NAMALWA (cell line): ENCODE results near the gene PLEKHA5.
A peak's percentile ranks its signal among the peaks of the same experiment; 100 is the strongest.
"Not testable (repeated sequence)": the region's sequence is repeated elsewhere in the genome, so short reads cannot be mapped to it uniquely, and the experiment has no call there.

Experiments
- DNase-seq: peaks from one replicate; pipeline ENCODE4 v3.0.0-alpha.2; 2015; ENCODE audit warnings: low spot score

PLEKHA5 gene

GRCh38 chr12:19203539-19204506 lies 74.3 kb downstream of the PLEKHA5 start:
- no peak for DNase-seq

GRCh38 chr12:19205120-19205519 lies 75.6 kb downstream of the PLEKHA5 start:
- DNase-seq = no peak

- no peak for DNase-seq
Observed at GRCh38 chr12:19206493-19207077, 77.1 kb downstream of the PLEKHA5 start.

- no peak for DNase-seq
Observed at GRCh38 chr12:19208456-19208855, 78.9 kb downstream of the PLEKHA5 start.

- no peak for DNase-seq
Observed at GRCh38 chr12:19209661-19210060, 80.1 kb downstream of the PLEKHA5 start.

- no peak for DNase-seq
Observed at GRCh38 chr12:19211802-19212201, 82.3 kb downstream of the PLEKHA5 start.

GRCh38 chr12:19212245-19212644 lies 82.7 kb downstream of the PLEKHA5 start:
- no peak for DNase-seq

- DNase-seq = no peak
Observed at GRCh38 chr12:19214020-19214419, 84.5 kb downstream of the PLEKHA5 start.

- DNase-seq = no peak
Observed at GRCh38 chr12:19215115-19215514, 85.6 kb downstream of the PLEKHA5 start.

GRCh38 chr12:19217446-19217845 lies 87.9 kb downstream of the PLEKHA5 start:
- no peak for DNase-seq

- no peak for DNase-seq
Observed at GRCh38 chr12:19220205-19220604, 90.7 kb downstream of the PLEKHA5 start.

GRCh38 chr12:19220852-19221466 lies 91.4 kb downstream of the PLEKHA5 start:
- DNase-seq = no peak

- no peak for DNase-seq
Observed at GRCh38 chr12:19222558-19222957, 93.0 kb downstream of the PLEKHA5 start.

- peak; percentile 59 for DNase-seq
Observed at GRCh38 chr12:19223018-19223417, 93.5 kb downstream of the PLEKHA5 start.

GRCh38 chr12:19223695-19224094 lies 94.2 kb downstream of the PLEKHA5 start:
- DNase-seq = no peak

- no peak for DNase-seq
Observed at GRCh38 chr12:19224746-19225145, 95.2 kb downstream of the PLEKHA5 start.

GRCh38 chr12:19227190-19227879 lies 97.8 kb downstream of the PLEKHA5 start:
- no peak for DNase-seq

GRCh38 chr12:19227880-19228210 lies 98.3 kb downstream of the PLEKHA5 start:
- DNase-seq = no peak

- not testable (repeated sequence) for DNase-seq
Observed at GRCh38 chr12:19229021-19229420, 99.5 kb downstream of the PLEKHA5 start.

GRCh38 chr12:19230299-19230866 lies 100.8 kb downstream of the PLEKHA5 start:
- DNase-seq = no peak

- DNase-seq = no peak
Observed at GRCh38 chr12:19230896-19231295, 101.4 kb downstream of the PLEKHA5 start.

- no peak for DNase-seq
Observed at GRCh38 chr12:19234171-19234704, 104.7 kb downstream of the PLEKHA5 start.
